GM18909 (cell line): ENCODE measurements around the gene YLPM1.
"Not testable (repeated sequence)": the region's sequence is repeated elsewhere in the genome, so short reads cannot be mapped to it uniquely, and the experiment has no call there.

Source experiments
- ATAC-seq: cut with Tn5 transposase; IDR thresholded peaks from one replicate; pipeline ENCODE4 v1.9.1; 2021; ENCODE audit warnings: mild to moderate bottlenecking; ENCODE audit not compliant: unreplicated experiment, poor library complexity

The YLPM1 gene

GRCh38 chr14:74762917-74763802, at the start of gene YLPM1:
TSS of gene YLPM1 (plus strand) at chr14:74763316. CDS start at chr14:74763490, 174 bp downstream.
- ATAC-seq = peak; percentile 92

DNA sequence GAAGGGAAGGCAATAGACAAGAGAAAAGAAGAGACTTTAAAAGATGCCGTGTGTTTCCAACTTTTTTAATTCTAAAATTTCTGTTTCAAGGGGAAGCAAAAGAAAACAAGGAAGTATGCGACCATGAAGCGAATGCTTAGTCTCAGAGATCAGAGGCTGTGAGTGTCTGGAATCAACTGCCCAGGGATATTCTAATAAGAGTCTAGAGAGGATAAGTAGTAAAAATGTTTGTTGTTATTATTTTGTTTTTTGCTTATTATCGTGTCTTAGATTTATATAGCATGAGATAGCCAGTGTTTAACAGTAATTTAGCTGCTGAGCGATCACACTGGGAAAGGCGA, 49.8 kb upstream of the YLPM1 start:
- ATAC-seq = peak; percentile 7

DNA sequence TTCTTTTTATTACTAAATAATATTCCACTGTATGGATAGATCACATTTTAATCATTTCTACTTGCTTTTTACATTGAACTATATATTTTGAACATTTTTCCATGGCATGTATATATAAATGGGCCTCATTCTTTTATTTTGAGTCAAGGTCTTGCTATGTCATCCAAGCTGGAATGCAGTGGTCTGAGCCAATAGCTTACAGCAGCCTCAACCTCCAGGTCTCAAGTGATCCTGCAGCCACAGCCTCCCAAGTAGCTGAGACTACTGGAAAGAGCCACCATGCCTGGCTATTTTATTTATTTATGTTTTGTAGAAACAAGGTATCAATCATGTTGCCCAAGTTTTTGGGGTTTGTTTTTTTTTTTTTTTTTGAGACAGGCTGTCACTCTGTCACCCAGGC, 42.6 kb upstream of the YLPM1 start:
- no peak for ATAC-seq

- no peak for ATAC-seq
These were observed 40.0 kb upstream of the YLPM1 start for GRCh38 chr14:74723134-74723533.

GRCh38 chr14:74732387-74732786, 30.7 kb upstream of the YLPM1 start:
- ATAC-seq = no peak

GRCh38 chr14:74733221-74733620, 29.9 kb upstream of the YLPM1 start:
- no peak for ATAC-seq

GRCh38 chr14:74735125-74735524, 28.0 kb upstream of the YLPM1 start:
- ATAC-seq = no peak

- ATAC-seq = no peak
These were observed 25.3 kb upstream of the YLPM1 start for GRCh38 chr14:74737753-74738325.

DNA sequence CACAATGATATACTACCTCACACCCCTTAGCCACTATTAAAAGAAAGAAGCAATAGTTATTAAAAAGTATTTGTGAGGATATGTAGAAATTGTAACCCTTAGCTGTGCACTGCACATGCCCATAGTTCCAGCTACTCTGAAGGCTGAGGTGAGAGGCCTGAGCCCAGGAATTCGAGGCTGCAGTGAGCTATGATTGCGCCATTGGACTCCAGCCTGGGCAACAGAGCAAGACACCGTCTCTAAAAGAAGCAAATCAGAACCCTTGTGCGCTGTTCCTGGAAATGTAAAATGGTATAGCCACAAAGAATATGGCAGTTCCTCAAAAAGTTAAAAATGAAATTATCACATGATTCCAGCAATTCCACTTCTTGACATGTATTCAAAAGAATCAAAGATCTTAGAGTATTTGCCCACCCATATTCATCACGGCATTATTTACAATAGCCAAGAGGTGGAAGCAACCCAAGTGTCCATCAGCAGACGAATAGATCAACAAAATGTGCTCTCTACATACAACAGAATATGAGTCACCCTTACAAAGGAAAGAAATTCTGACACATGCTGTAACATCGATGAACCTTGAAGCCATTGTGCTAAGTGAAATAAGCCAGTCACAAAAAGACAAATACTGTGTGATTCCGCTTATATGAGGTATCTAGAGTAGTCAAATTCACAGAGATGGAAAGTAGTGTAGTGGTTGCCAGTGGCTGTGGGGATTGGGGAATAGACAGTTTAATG, 23.7 kb upstream of the YLPM1 start:
- no peak for ATAC-seq

DNA sequence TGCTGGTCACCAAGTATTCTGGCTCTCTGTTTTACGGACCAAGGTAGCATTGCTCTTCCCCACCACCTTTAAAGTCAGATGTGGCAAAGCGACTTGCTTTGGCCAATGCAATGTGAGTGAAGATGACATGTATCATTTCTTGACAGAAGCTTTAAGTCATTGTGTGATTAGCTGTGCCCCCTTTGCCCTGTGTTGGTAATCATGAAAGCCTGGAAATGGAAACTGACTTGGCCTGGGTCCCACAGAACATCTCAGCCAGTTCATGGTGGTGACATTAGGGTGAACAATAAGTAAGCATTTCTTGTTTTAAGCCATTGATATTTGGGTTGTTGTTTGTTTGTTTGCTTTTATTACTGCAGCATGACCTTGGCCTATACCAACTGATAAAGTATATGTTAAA, 15.9 kb upstream of the YLPM1 start:
- no peak for ATAC-seq

- ATAC-seq = no peak
These were observed 9.0 kb upstream of the YLPM1 start for GRCh38 chr14:74754157-74754556.

DNA sequence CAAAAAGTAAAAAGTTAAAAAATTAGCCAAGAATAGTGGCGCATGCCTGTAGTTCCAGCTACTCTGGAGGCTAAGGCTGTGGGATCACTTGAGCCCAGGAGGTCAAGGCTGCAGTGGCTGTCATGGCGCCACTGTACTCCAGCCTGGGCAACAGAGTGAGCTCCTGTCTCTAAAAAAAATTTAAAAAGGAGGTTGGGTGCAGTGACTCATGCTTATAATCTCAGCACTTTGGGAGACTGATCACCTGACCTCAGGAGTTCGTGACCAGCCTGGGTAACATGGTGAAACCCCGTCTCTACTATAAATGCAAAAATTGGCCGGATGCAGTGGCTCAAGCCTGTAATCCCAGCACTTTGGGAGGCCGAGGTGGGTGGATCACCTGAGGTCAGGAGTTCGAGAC, 8.2 kb upstream of the YLPM1 start:
- no peak for ATAC-seq

- ATAC-seq = no peak
These were observed 6.8 kb upstream of the YLPM1 start for GRCh38 chr14:74756326-74756725.

DNA sequence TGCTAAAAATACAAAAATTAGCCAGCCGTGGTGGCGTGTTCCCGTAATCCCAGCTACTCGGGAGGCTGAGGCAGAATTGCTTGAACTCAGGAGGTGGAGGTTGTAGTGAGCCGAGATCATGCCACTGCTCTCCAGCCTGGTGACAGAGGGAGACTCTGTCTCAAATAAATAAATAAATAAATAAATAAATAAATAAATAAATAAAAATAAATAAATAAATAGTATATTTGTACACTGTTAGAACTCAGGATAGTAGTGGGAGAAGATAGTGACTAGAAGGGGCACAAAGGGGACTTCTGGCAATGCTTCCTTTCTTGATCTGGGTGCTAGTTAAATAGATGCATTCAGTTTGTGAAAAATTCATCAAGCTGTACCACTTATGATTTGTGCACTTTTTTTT, 4.6 kb upstream of the YLPM1 start:
- ATAC-seq = not testable (repeated sequence)

DNA sequence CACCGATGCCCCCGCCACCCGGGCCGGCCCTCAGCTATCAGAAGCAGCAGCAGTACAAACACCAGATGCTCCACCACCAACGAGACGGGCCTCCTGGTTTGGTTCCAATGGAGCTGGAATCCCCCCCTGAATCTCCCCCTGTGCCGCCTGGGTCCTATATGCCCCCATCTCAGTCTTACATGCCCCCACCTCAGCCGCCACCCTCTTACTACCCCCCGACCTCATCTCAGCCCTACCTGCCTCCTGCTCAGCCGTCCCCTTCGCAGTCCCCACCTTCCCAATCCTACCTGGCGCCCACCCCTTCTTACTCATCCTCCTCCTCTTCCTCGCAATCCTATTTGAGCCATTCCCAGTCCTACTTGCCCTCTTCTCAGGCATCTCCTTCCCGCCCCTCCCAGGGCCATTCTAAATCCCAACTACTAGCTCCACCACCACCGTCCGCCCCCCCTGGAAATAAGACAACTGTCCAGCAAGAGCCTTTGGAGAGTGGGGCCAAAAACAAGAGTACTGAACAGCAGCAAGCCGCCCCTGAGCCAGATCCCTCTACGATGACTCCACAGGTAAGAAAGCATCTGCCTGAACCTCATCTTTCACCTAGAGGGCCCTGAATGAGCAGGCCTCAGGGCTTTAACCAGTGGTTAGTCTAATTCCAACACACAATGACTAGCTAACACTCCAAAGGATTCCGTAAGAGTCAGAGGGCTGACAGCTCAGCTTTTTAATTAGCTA, 851 bp downstream of the YLPM1 start:
- ATAC-seq = no peak

- ATAC-seq = no peak
These were observed 2.6 kb downstream of the YLPM1 start for GRCh38 chr14:74765721-74766120.

DNA sequence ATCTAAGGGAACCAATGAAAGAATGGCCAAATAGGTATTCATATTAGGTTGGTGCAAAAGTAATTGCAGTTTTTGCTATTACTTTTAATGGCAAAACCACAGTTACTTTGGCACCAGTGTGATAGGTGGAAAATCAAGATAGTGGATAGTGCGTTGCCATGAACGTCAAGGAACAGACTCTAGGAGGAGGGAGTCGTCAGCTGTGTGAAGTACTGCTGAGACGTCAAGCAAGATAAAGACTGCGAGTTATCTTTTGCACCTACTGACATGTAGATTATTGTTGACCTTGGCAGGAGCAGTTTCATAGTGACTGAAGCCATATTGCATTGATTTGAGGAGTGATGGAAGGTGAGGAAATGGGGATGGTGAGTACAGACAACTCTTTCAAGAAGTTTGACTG, 8.3 kb downstream of the YLPM1 start:
- ATAC-seq = no peak

GRCh38 chr14:74784634-74785033, 21.5 kb downstream of the YLPM1 start:
- no peak for ATAC-seq

DNA sequence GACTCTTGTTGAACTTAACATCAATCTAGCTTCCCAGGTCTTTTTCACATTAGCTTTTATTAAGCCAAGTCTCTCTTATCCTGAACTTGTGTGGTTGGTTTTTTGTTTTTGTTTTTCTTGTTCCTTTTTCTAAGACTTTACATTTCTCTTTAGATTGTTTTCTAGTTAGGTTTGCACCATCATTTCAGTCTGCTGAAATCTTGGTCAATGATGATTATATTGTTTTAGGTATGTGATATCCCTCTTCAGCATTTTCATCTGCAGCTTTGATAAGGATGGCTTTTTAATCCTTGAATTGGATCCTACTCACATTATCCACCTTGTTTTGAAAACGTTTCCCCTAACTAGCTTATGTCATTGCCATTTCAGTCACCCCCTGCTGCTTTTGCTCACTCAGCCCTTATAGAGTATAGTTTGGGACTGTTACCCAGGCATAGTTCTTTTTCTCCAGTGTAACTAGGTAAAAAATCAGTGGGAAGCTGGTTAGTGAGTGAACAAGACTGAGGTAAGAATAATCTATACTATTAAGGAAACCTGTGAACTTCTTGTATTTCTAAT, 22.0 kb downstream of the YLPM1 start:
- ATAC-seq = no peak

DNA sequence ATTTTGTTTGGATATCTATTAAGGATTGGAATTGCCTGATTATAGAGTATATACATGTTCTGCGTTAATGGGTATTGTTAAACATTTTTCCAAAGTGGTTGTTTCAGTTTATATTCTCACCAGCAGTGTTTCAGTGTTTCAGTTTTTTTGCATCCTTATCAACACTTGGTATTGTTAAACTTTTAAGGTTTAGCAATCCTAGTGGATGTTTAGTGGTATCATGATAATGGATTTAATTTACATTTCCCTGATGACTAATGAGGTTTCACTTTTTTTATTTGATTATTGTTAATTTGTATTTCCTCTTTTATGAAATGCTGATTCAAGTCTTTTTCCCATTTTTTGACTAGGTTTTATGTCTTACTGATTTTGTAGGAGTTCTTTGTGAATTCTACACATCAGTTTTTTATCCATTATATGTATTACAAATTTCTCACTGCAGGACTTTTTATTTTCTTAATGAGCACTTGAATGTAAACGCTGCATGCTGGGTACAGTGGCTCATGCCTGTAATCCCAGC, 23.7 kb downstream of the YLPM1 start:
- no peak for ATAC-seq
